Smooth muscle cell (in vitro differentiated cells): ENCODE results near the gene CKAP5. TPM values are rescaled to one million over a fixed set of nuclear protein-coding genes. Genes with fewer than 3 reads are reported as not detected.

Experiments
- DNase-seq: peaks from one replicate; lab custom pipeline; 2025; ENCODE audit not compliant: unreplicated experiment; lab: John Stamatoyannopoulos, UW
- H2AFZ ChIP-seq: fragments of 200-600 bp; sonication (generic); 2 replicates; pipeline ENCODE4 v1.6.0; 2016; ENCODE audit warnings: antibody characterized with exemption, low read depth, mild to moderate bottlenecking
- H3F3A ChIP-seq: fragments of 200-600 bp; sonication (generic); 2 replicates; pipeline ENCODE4 v1.6.0; 2017; ENCODE audit warnings: antibody characterized with exemption, low read depth
- H3K27ac ChIP-seq: fragments of 200-600 bp; sonication (generic); 2 replicates; pipeline ENCODE4 v1.5.1; 2016; ENCODE audit warnings: low read depth, mild to moderate bottlenecking
- H3K27me3 ChIP-seq: fragments of 200-600 bp; sonication (generic); 2 replicates; pipeline ENCODE4 v1.6.1; 2016; ENCODE audit warnings: low read depth, mild to moderate bottlenecking
- H3K36me3 ChIP-seq: fragments of 200-600 bp; sonication (generic); 2 replicates; pipeline ENCODE4 v1.5.1; 2016; ENCODE audit warnings: low read depth
- H3K4me1 ChIP-seq: fragments of 200-600 bp; sonication (generic); 2 replicates; pipeline ENCODE4 v1.5.1; 2016; ENCODE audit warnings: low read depth
- H3K4me2 ChIP-seq: fragments of 200-600 bp; sonication (generic); 2 replicates; pipeline ENCODE4 v1.6.0; 2016; ENCODE audit warnings: mild to moderate bottlenecking
- H3K4me3 ChIP-seq: fragments of 200-600 bp; sonication (generic); 2 replicates; pipeline ENCODE4 v1.5.1; 2016; ENCODE audit warnings: mild to moderate bottlenecking
- H3K79me2 ChIP-seq: fragments of 200-600 bp; sonication (generic); 2 replicates; pipeline ENCODE4 v1.6.0; 2016; ENCODE audit warnings: low read depth, mild to moderate bottlenecking
- H3K9ac ChIP-seq: fragments of 200-600 bp; sonication (generic); 2 replicates; pipeline ENCODE4 v1.6.0; 2016; ENCODE audit warnings: low read depth
- H3K9me3 ChIP-seq: fragments of 200-600 bp; sonication (generic); replicated peaks from 2 replicates; pipeline ENCODE4 v1.5.1; 2016; ENCODE audit warnings: low read depth
- H4K20me1 ChIP-seq: fragments of 200-600 bp; sonication (generic); 2 replicates; pipeline ENCODE4 v1.6.0; 2016; ENCODE audit warnings: low read depth
- WGBS: methylation state at CpG from one replicate; pipeline ENCODE4 v1.1.7; 2016; ENCODE audit warnings: low lambda C conversion rate; 5-methylcytosine and 5-hydroxymethylcytosine counted together
- polyA plus RNA-seq: library from polyadenylated mRNA; unstranded; fragments of >200 nt; fragmentation: Nextera tagmentation; extraction: Ambion mirVana; gene quantifications from 2 replicates; pipeline ENCODE4 v1.2.1, GENCODE V29; 2016
- total RNA-seq: library from RNA; depleted of rRNA; stranded (reverse); fragments of >200 nt; gene quantifications from 2 replicates; pipeline ENCODE4 v1.2.3, GENCODE V29; 2014
- TF ChIP-seq, protein P1 (sequence below): fragments of 200-600 bp; sonication (generic); IDR thresholded peaks from 2 replicates; pipeline ENCODE4 v1.5.1; 2017; ENCODE audit warnings: borderline replicate concordance, mild to moderate bottlenecking, antibody characterized with exemption; ENCODE audit not compliant: insufficient read depth, poor library complexity, severe bottlenecking

CKAP5 gene
- total and polyA plus RNA-seq, 2 experiments from 2014 or later: 24.5 to 57.0 TPM

DNA sequence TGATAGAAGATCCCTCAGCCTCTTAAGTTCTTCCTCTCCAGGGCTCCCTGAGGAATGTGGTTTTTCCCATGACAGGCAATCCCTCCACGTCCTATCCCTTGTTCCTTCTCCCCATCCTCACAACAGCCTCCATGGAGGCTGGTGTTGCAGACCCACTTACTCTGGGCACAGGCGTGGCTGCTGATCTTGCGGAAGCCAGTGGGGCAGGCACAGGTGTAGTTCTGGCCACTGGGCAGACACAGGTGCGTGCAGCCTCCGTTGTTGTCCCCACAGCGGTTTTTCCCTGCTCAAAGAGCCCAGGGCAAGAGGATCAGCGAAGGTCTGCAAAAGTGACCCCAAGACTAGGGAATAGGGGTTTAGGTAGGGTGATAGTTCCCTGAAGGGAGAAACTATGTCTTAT, 43.2 kb upstream of the CKAP5 start:
- no peak overlapping the region for H3K27ac ChIP-seq
- H3F3A ChIP-seq: peaks cover 4% of the 10 kb centered on the region
- no peaks in the 10 kb centered on the region for H3K79me2 ChIP-seq
- no peaks in the 10 kb centered on the region for H3K27me3 ChIP-seq
- no peak overlapping the region for H2AFZ ChIP-seq
- no peak overlapping the region for H3K9ac ChIP-seq
- H3K4me2 ChIP-seq: no peak overlapping the region
- no peaks in the 10 kb centered on the region for H3K4me1 ChIP-seq
- TF ChIP-seq, protein P1, sequence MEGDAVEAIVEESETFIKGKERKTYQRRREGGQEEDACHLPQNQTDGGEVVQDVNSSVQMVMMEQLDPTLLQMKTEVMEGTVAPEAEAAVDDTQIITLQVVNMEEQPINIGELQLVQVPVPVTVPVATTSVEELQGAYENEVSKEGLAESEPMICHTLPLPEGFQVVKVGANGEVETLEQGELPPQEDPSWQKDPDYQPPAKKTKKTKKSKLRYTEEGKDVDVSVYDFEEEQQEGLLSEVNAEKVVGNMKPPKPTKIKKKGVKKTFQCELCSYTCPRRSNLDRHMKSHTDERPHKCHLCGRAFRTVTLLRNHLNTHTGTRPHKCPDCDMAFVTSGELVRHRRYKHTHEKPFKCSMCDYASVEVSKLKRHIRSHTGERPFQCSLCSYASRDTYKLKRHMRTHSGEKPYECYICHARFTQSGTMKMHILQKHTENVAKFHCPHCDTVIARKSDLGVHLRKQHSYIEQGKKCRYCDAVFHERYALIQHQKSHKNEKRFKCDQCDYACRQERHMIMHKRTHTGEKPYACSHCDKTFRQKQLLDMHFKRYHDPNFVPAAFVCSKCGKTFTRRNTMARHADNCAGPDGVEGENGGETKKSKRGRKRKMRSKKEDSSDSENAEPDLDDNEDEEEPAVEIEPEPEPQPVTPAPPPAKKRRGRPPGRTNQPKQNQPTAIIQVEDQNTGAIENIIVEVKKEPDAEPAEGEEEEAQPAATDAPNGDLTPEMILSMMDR: no peak
- H4K20me1 ChIP-seq: no peaks in the 10 kb centered on the region
- H3K36me3 ChIP-seq: no peaks in the 10 kb centered on the region
- H3K4me3 ChIP-seq: no peak overlapping the region
- no peak for DNase-seq
- 94% methylated on average over 7 of the region's 7 CpGs for WGBS
- H3K9me3 ChIP-seq: no peaks in the 10 kb centered on the region

DNA sequence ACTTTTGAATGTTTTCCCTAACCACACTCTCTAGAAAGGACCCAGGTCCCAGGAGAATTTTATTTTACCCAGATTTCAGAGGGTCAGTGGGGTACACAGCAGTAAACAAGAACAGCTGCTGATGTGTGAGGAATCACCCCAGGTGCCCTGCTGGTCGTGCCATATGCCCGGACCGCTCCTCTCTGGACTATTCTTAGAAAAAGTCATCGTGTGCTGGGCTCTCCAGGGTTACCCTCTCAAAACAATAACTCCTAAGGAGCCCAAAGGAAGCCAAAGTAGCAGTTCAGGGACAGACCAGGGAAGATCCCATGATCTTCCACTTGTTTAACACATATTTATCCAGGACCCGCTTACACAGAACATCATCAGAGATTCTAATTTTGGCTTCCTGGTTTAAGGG, 42.6 kb upstream of the CKAP5 start:
- DNase-seq: no peak
- Histone ChIP-seq H3K4me1 (no peaks in the 10 kb centered on the region), H3K9ac (no peak overlapping the region), H4K20me1 (no peaks in the 10 kb centered on the region), H3K27ac (no peak overlapping the region), H3K27me3 (no peaks in the 10 kb centered on the region), H3K36me3 (no peaks in the 10 kb centered on the region), H2AFZ (no peak overlapping the region), H3K79me2 (no peaks in the 10 kb centered on the region), H3F3A (peaks cover 4% of the 10 kb centered on the region), H3K4me2 (no peak overlapping the region), H3K4me3 (no peak overlapping the region), H3K9me3 (no peaks in the 10 kb centered on the region)
- 98% methylated on average over 5 of the region's 5 CpGs for WGBS
- TF ChIP-seq, protein P1: no peak

DNA sequence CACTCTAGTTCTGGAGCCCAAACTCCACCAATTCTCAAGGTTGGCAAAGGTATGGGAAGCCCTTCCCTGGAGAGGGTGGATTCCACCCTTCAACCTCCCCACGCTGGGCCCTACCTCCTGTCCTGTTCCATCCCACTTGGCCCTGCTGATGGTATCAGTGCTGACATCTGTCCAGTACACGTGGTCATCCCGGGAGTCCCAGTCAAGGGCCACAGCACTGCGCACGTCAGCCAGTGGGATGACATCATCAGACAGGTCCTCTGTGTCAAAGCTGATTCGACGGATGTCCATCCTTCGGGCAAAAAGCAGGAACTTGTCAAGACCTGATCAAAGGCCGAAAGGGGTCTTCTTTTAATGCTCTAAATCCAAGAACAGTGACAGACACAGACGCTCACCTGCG, 40.1 kb upstream of the CKAP5 start:
- no peaks in the 10 kb centered on the region for H4K20me1 ChIP-seq
- H3K27ac ChIP-seq: no peak overlapping the region
- H3K9me3 ChIP-seq: no peaks in the 10 kb centered on the region
- TF ChIP-seq, protein P1: no peak
- H3K4me1 ChIP-seq: no peaks in the 10 kb centered on the region
- no peak overlapping the region for H3K9ac ChIP-seq
- no peak for DNase-seq
- H3K79me2 ChIP-seq: no peaks in the 10 kb centered on the region
- H3K27me3 ChIP-seq: no peaks in the 10 kb centered on the region
- H3K36me3 ChIP-seq: peaks cover 8% of the 10 kb centered on the region
- no peak overlapping the region for H3K4me2 ChIP-seq
- H3K4me3 ChIP-seq: no peak overlapping the region
- H2AFZ ChIP-seq: no peak overlapping the region
- H3F3A ChIP-seq: peaks cover 4% of the 10 kb centered on the region
- 94% methylated on average over 11 of the region's 11 CpGs for WGBS

DNA sequence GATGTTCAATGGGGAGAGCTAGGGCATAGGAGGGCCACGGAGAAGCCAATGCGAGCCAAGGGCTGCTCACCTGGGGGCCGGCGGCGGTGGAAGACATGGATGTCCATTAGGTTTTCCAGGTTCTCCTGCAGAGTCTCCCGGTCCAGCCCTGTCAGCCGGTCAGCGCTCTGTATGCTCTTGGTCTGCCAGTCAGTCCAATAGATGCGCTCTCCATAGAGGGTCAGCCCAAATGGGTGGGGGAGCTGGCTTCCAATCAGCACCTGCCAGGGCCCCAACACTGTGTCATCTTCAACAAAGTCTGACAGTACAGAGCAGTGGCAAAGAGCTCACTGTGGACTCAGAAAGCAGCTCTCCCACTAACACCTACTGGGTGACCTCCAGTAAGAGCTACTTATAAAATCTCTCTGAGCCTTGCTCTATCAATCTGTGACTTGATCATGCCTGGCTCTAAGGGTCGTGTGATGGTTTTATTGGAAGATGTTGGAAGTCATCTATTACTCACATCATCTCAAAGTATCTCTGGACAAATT, 33.0 kb upstream of the CKAP5 start:
- Histone ChIP-seq H3K27me3 (no peaks in the 10 kb centered on the region), H3F3A (no peaks in the 10 kb centered on the region), H3K4me1 (no peaks in the 10 kb centered on the region), H4K20me1 (no peaks in the 10 kb centered on the region), H3K4me3 (no peak overlapping the region), H3K79me2 (no peaks in the 10 kb centered on the region), H3K9me3 (no peaks in the 10 kb centered on the region), H3K4me2 (no peak overlapping the region), H3K9ac (no peak overlapping the region), H3K36me3 (peaks cover 12% of the 10 kb centered on the region), H2AFZ (no peak overlapping the region), H3K27ac (no peak overlapping the region)
- WGBS: 96% methylated on average over 10 of the region's 10 CpGs
- no peak for DNase-seq
- TF ChIP-seq, protein P1: no peak
